Liver (tissue), 9 donors: ENCODE measurements around the gene SNX1. TPM values are rescaled to one million over a fixed set of nuclear protein-coding genes. Genes with fewer than 3 reads are reported as not detected.
A peak's percentile ranks its signal among the peaks of the same experiment; 100 is the strongest.

Source experiments
- DNase-seq: peaks from one replicate; pipeline ENCODE4 v3.0.0-alpha.2; 2017; ENCODE audit warnings: low spot score
- H3K27ac ChIP-seq, 2 donors: one replicate each; pipeline ENCODE4 v1.7.0; 2013; ENCODE audit warnings: inconsistent platforms in 2 of 2, low read length in 2 of 2, control low read depth in 1 of 2, low read depth in 1 of 2, mild to moderate bottlenecking in 1 of 2
- H3K27me3 ChIP-seq, 4 donors: one replicate each; pipeline versions ENCODE4 v1.6.1 to v1.7.0; 2013; ENCODE audit warnings: low read length in 3 of 4, inconsistent platforms in 1 of 4, mild to moderate bottlenecking in 1 of 4, moderate library complexity in 1 of 4; ENCODE audit not compliant: control insufficient read depth in 4 of 4, insufficient read depth in 4 of 4
- H3K36me3 ChIP-seq, 4 donors: one replicate each; pipeline versions ENCODE4 v1.6.1 to v1.7.0; 2013; ENCODE audit warnings: low read length in 3 of 4, mild to moderate bottlenecking in 3 of 4, low read depth in 1 of 4, moderate library complexity in 1 of 4; ENCODE audit not compliant: control insufficient read depth in 4 of 4, insufficient read depth in 3 of 4
- H3K4me1 ChIP-seq, 4 donors: one replicate each; pipeline versions ENCODE4 v1.6.1 to v1.7.0; 2013; ENCODE audit warnings: low read length in 3 of 4, mild to moderate bottlenecking in 3 of 4, moderate library complexity in 1 of 4; ENCODE audit not compliant: control insufficient read depth in 4 of 4, insufficient read depth in 4 of 4
- H3K4me3 ChIP-seq, 3 donors: one replicate each; pipeline versions ENCODE4 v1.6.1 to v1.7.0; 2013; ENCODE audit warnings: low read length in 3 of 3, control low read depth in 1 of 3, low read depth in 1 of 3, mild to moderate bottlenecking in 1 of 3
- H3K9ac ChIP-seq, 2 donors: one replicate each; pipeline ENCODE4 v1.7.0; 2013; ENCODE audit warnings: low read length in 2 of 2, mild to moderate bottlenecking in 2 of 2, moderate library complexity in 2 of 2, control low read depth in 1 of 2, low read depth in 1 of 2
- H3K9me3 ChIP-seq, 4 donors: one replicate each; pipeline versions ENCODE4 v1.6.1 to v1.7.0; 2013; ENCODE audit warnings: low read length in 3 of 4; ENCODE audit not compliant: control insufficient read depth in 4 of 4
- EGR1 ChIP-seq, 2 donors: IDR thresholded peaks; 2 replicates each; pipeline ENCODE4 v1.6.1; 2016 to 2018; ENCODE audit warnings: antibody characterized with exemption in 2 of 2, low read depth in 2 of 2
- FOXA1 ChIP-seq: IDR thresholded peaks from 2 replicates; pipeline ENCODE4 v1.6.1; 2016; ENCODE audit warnings: antibody characterized with exemption
- FOXA2 ChIP-seq: IDR thresholded peaks from 2 replicates; pipeline ENCODE4 v1.6.1; 2016; ENCODE audit warnings: antibody characterized with exemption
- GABPA ChIP-seq, 2 donors: IDR thresholded peaks in 1 of 2; conservative IDR thresholded peaks in 1 of 2; 2 replicates each; pipeline ENCODE4 v1.6.1; 2016; ENCODE audit warnings: antibody characterized with exemption in 2 of 2, mild to moderate bottlenecking in 1 of 2, moderate library complexity in 1 of 2
- HNF4A ChIP-seq, 2 donors: conservative IDR thresholded peaks; 2 replicates each; pipeline ENCODE4 v1.6.1; 2016; ENCODE audit warnings: antibody characterized with exemption in 2 of 2, mild to moderate bottlenecking in 2 of 2
- HNF4G ChIP-seq: IDR thresholded peaks from 2 replicates; pipeline ENCODE4 v1.6.1; 2016; ENCODE audit warnings: antibody characterized with exemption
- JUND ChIP-seq, 2 donors: IDR thresholded peaks; 2 replicates each; pipeline ENCODE4 v1.6.1; 2016; ENCODE audit warnings: antibody characterized with exemption in 2 of 2
- NR2F2 ChIP-seq: IDR thresholded peaks from 2 replicates; pipeline ENCODE4 v1.6.1; 2016; ENCODE audit warnings: antibody characterized with exemption
- RXRA ChIP-seq, 2 donors: IDR thresholded peaks; 2 replicates each; pipeline ENCODE4 v1.6.1; 2017 to 2018; ENCODE audit warnings: antibody characterized with exemption in 2 of 2, mild to moderate bottlenecking in 1 of 2
- SP1 ChIP-seq: IDR thresholded peaks from 2 replicates; pipeline ENCODE4 v1.6.1; 2018; ENCODE audit warnings: antibody characterized with exemption, mild to moderate bottlenecking
- TAF1 ChIP-seq: conservative IDR thresholded peaks from 2 replicates; pipeline ENCODE4 v1.6.1; 2016; ENCODE audit warnings: antibody characterized with exemption, mild to moderate bottlenecking
- YY1 ChIP-seq: IDR thresholded peaks from 2 replicates; pipeline ENCODE4 v1.6.1; 2016; ENCODE audit warnings: antibody characterized with exemption, mild to moderate bottlenecking
- WGBS: extraction: QIAGEN DNeasy Blood & Tissue Kit; methylation state at CpG from one replicate; pipeline ENCODE4 v1.1.7; 2013; 5-methylcytosine and 5-hydroxymethylcytosine counted together
- polyA plus RNA-seq, 2 donors: library from polyadenylated mRNA; stranded (reverse) in 1 of 2; unstranded in 1 of 2; fragments of 200-250 nt in 1 of 2; fragments of >200 nt in 1 of 2; fragmentation: Nextera tagmentation in 1 of 2; extraction: Ambion mirVana in 1 of 2; gene quantifications; one replicate each; pipeline versions ENCODE4 v1.2.1 to v1.2.3, GENCODE V29; 2013 to 2015
- total RNA-seq, 2 donors: library from RNA; depleted of rRNA; stranded (reverse); fragments of >200 nt; gene quantifications; one replicate each; pipeline ENCODE4 v1.2.3, GENCODE V29; 2014
- TF ChIP-seq, protein P1 (sequence below): IDR thresholded peaks from 2 replicates; pipeline ENCODE4 v1.6.1; 2016; ENCODE audit warnings: antibody characterized with exemption, mild to moderate bottlenecking
- TF ChIP-seq, protein P2 (sequence below): IDR thresholded peaks from 2 replicates; pipeline ENCODE4 v1.6.1; 2016; ENCODE audit warnings: antibody characterized with exemption
- TF ChIP-seq, protein P3 (sequence below): fragments of 150-350 bp; IDR thresholded peaks from 2 replicates; pipeline ENCODE4 v1.5.1; 2017; ENCODE audit warnings: improper control_type of control experiment, low read depth, low read length; ENCODE audit not compliant: missing input control
- donor health status: healthy.
- donor health status: healthy.
- donor health status: healthy.
- donor health status: healthy.
- donor health status: healthy.

Gene SNX1
- total and polyA plus RNA-seq, 4 donors: 40.0 to 67.4 (median 45.0) TPM

DNA sequence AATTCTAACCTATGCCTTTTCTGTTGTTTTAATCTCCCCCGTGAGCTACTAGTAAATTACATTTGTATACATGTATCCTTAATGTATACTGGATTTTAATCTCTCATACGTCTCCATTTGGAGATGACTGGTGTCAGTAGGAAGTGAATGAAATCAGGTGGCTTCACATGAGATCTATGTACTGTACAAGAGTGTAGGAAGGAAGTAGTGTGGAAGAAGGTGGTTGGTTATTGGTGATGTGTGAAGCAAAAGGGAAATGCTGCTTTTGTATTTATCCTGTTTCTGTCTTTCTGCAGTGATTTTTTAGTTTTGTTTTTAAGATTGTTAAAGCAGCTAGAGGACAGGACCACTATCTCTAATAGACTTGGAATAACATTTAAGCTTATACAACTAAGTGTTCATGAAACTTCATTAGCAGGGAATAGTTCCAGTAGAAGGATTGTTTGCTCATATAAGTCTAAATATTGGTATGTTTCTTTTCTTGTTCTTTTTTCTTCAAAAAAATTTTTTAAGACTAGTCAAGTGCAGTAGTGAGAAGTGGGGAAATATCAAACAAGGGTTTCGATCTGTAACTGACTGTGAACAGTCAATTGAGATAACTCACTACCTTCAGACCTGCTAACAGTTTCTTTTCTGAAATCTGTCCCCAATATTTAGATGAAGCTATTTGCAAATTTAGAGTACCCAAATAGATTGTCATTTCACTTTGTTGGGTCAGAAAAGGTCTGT lies 15.3 kb downstream of the SNX1 start:
- Histone ChIP-seq H3K36me3 (peaks cover 2 to 15% (median 11%) of the 10 kb centered on the region in 4 donors), H3K27me3 (no peaks in the 10 kb centered on the region), H3K4me1 (peaks cover 19 to 73% (median 60%) of the 10 kb centered on the region in 4 donors), H3K9me3 (no peaks in the 10 kb centered on the region), H3K27ac (peak overlapping the region; percentile 26 to 57), H3K9ac (no peak overlapping the region), H3K4me3 (no peak overlapping the region)
- 62% methylated on average over 3 of the region's 3 CpGs for WGBS
- no peak for TF ChIP-seq JUND (IDR thresholded peaks at IDR 0.05)
- no peak for TF ChIP-seq HNF4A (conservative IDR thresholded peaks at IDR 0.05)
- TF ChIP-seq NR2F2: no peak
- TF ChIP-seq, protein P1, sequence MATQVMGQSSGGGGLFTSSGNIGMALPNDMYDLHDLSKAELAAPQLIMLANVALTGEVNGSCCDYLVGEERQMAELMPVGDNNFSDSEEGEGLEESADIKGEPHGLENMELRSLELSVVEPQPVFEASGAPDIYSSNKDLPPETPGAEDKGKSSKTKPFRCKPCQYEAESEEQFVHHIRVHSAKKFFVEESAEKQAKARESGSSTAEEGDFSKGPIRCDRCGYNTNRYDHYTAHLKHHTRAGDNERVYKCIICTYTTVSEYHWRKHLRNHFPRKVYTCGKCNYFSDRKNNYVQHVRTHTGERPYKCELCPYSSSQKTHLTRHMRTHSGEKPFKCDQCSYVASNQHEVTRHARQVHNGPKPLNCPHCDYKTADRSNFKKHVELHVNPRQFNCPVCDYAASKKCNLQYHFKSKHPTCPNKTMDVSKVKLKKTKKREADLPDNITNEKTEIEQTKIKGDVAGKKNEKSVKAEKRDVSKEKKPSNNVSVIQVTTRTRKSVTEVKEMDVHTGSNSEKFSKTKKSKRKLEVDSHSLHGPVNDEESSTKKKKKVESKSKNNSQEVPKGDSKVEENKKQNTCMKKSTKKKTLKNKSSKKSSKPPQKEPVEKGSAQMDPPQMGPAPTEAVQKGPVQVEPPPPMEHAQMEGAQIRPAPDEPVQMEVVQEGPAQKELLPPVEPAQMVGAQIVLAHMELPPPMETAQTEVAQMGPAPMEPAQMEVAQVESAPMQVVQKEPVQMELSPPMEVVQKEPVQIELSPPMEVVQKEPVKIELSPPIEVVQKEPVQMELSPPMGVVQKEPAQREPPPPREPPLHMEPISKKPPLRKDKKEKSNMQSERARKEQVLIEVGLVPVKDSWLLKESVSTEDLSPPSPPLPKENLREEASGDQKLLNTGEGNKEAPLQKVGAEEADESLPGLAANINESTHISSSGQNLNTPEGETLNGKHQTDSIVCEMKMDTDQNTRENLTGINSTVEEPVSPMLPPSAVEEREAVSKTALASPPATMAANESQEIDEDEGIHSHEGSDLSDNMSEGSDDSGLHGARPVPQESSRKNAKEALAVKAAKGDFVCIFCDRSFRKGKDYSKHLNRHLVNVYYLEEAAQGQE: no peak
- TF ChIP-seq, protein P2, sequence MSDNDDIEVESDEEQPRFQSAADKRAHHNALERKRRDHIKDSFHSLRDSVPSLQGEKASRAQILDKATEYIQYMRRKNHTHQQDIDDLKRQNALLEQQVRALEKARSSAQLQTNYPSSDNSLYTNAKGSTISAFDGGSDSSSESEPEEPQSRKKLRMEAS: no peak
- no peak for TF ChIP-seq TAF1
- TF ChIP-seq SP1: no peak
- no peak for TF ChIP-seq YY1
- TF ChIP-seq EGR1 (IDR thresholded peaks at IDR 0.05; ENCODE audit: low read depth in 2 of 2): no peak
- TF ChIP-seq, protein P3, sequence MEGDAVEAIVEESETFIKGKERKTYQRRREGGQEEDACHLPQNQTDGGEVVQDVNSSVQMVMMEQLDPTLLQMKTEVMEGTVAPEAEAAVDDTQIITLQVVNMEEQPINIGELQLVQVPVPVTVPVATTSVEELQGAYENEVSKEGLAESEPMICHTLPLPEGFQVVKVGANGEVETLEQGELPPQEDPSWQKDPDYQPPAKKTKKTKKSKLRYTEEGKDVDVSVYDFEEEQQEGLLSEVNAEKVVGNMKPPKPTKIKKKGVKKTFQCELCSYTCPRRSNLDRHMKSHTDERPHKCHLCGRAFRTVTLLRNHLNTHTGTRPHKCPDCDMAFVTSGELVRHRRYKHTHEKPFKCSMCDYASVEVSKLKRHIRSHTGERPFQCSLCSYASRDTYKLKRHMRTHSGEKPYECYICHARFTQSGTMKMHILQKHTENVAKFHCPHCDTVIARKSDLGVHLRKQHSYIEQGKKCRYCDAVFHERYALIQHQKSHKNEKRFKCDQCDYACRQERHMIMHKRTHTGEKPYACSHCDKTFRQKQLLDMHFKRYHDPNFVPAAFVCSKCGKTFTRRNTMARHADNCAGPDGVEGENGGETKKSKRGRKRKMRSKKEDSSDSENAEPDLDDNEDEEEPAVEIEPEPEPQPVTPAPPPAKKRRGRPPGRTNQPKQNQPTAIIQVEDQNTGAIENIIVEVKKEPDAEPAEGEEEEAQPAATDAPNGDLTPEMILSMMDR: no peak
- TF ChIP-seq FOXA2: no peak
- no peak for TF ChIP-seq FOXA1
- no peak for TF ChIP-seq HNF4G
- TF ChIP-seq RXRA (IDR thresholded peaks at IDR 0.05): no peak
- no peak for TF ChIP-seq GABPA (IDR thresholded peaks at IDR 0.05 in 1 of 2, conservative IDR thresholded peaks at IDR 0.05 in 1 of 2)
- no peak for DNase-seq

DNA sequence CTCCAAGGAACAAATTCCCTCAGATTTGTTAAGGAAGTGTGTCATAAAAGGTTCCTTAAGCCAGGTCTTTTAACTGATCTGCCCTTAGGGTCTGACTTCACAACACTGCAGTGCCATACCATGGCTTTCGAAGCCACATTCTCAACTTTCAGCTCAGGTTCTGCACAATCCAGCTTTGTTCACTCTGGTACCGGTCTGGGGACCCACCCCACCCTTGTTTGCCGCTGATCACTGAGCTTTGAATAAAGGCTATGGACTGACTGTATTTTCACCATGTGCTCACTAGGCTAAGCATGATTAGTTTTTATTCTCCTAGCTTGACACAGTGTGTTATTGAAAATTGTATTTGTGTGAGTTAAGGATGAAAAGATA lies 15.9 kb downstream of the SNX1 start:
- WGBS: 46% methylated on average over 3 of the region's 3 CpGs
- H3K9ac ChIP-seq: peak overlapping the region in 1 of 2 donors; percentile 8
- TF ChIP-seq FOXA1 (no peak), YY1 (no peak), RXRA (IDR thresholded peaks at IDR 0.05) (no peak), FOXA2 (no peak)
- TF ChIP-seq, protein P1: no peak
- TF ChIP-seq, protein P2: no peak
- no peaks in the 10 kb centered on the region for H3K27me3 ChIP-seq
- H3K4me1 ChIP-seq: peaks cover 16 to 70% (median 56%) of the 10 kb centered on the region in 4 donors
- H3K36me3 ChIP-seq: peaks cover 2 to 17% (median 15%) of the 10 kb centered on the region in 4 donors
- no peak overlapping the region for H3K4me3 ChIP-seq
- no peaks in the 10 kb centered on the region for H3K9me3 ChIP-seq
- no peak for DNase-seq
- H3K27ac ChIP-seq: peak overlapping the region; percentile 26 to 57
